Smooth muscle cell (in vitro differentiated cells): Measurements from ENCODE around the gene MICB. TPM values are rescaled to one million over a fixed set of nuclear protein-coding genes. Genes with fewer than 3 reads are reported as not detected.
A peak's percentile ranks its signal among the peaks of the same experiment; 100 is the strongest.

Source experiments
- DNase-seq: peaks from one replicate; lab custom pipeline; 2025; ENCODE audit not compliant: unreplicated experiment; lab: John Stamatoyannopoulos, UW
- H2AFZ ChIP-seq: fragments of 200-600 bp; sonication (generic); 2 replicates; pipeline ENCODE4 v1.6.0; 2016; ENCODE audit warnings: antibody characterized with exemption, low read depth, mild to moderate bottlenecking
- H3F3A ChIP-seq: fragments of 200-600 bp; sonication (generic); 2 replicates; pipeline ENCODE4 v1.6.0; 2017; ENCODE audit warnings: antibody characterized with exemption, low read depth
- H3K27ac ChIP-seq: fragments of 200-600 bp; sonication (generic); 2 replicates; pipeline ENCODE4 v1.5.1; 2016; ENCODE audit warnings: low read depth, mild to moderate bottlenecking
- H3K27me3 ChIP-seq: fragments of 200-600 bp; sonication (generic); 2 replicates; pipeline ENCODE4 v1.6.1; 2016; ENCODE audit warnings: low read depth, mild to moderate bottlenecking
- H3K36me3 ChIP-seq: fragments of 200-600 bp; sonication (generic); 2 replicates; pipeline ENCODE4 v1.5.1; 2016; ENCODE audit warnings: low read depth
- H3K4me1 ChIP-seq: fragments of 200-600 bp; sonication (generic); 2 replicates; pipeline ENCODE4 v1.5.1; 2016; ENCODE audit warnings: low read depth
- H3K4me2 ChIP-seq: fragments of 200-600 bp; sonication (generic); 2 replicates; pipeline ENCODE4 v1.6.0; 2016; ENCODE audit warnings: mild to moderate bottlenecking
- H3K4me3 ChIP-seq: fragments of 200-600 bp; sonication (generic); 2 replicates; pipeline ENCODE4 v1.5.1; 2016; ENCODE audit warnings: mild to moderate bottlenecking
- H3K79me2 ChIP-seq: fragments of 200-600 bp; sonication (generic); 2 replicates; pipeline ENCODE4 v1.6.0; 2016; ENCODE audit warnings: low read depth, mild to moderate bottlenecking
- H3K9ac ChIP-seq: fragments of 200-600 bp; sonication (generic); 2 replicates; pipeline ENCODE4 v1.6.0; 2016; ENCODE audit warnings: low read depth
- H3K9me3 ChIP-seq: fragments of 200-600 bp; sonication (generic); replicated peaks from 2 replicates; pipeline ENCODE4 v1.5.1; 2016; ENCODE audit warnings: low read depth
- H4K20me1 ChIP-seq: fragments of 200-600 bp; sonication (generic); 2 replicates; pipeline ENCODE4 v1.6.0; 2016; ENCODE audit warnings: low read depth
- CTCF ChIP-seq: fragments of 200-600 bp; sonication (generic); IDR thresholded peaks from 2 replicates; pipeline ENCODE4 v1.5.1; 2017; ENCODE audit warnings: borderline replicate concordance, mild to moderate bottlenecking, antibody characterized with exemption; ENCODE audit not compliant: insufficient read depth, poor library complexity, severe bottlenecking
- WGBS: methylation state at CpG from one replicate; pipeline ENCODE4 v1.1.7; 2016; ENCODE audit warnings: low lambda C conversion rate; 5-methylcytosine and 5-hydroxymethylcytosine counted together
- polyA plus RNA-seq: library from polyadenylated mRNA; unstranded; fragments of >200 nt; fragmentation: Nextera tagmentation; extraction: Ambion mirVana; gene quantifications from 2 replicates; pipeline ENCODE4 v1.2.1, GENCODE V29; 2016
- total RNA-seq: library from RNA; depleted of rRNA; stranded (reverse); fragments of >200 nt; gene quantifications from 2 replicates; pipeline ENCODE4 v1.2.3, GENCODE V29; 2014

The MICB gene
- total and polyA plus RNA-seq, 2 experiments from 2014 or later: 2.4 to 2.9 TPM

DNA sequence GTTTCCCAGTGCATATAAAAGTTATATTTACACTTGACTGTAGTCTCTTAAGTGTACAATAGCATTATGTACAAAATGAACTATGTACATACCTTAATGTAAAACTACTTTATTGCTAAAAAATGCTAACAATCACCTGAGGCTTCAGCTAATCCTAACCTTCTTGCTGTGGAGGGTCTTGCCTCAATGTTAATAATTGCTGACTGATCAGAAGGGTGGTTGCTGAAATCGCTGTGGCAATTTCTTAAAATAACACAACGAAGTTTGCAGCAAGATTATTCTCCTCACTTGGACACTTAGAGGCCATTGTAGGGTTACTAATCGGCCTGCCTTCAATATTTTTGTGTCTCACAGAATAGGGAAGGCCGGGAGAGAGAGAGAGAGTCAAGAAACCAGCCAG is 24.7 kb upstream of the MICB start:
- no peak overlapping the region for H2AFZ ChIP-seq
- no peak overlapping the region for H3K4me3 ChIP-seq
- no peaks in the 10 kb centered on the region for H4K20me1 ChIP-seq
- 87% methylated on average over 4 of the region's 4 CpGs for WGBS
- H3K9ac ChIP-seq: no peak overlapping the region
- no peak for DNase-seq
- no peak overlapping the region for H3K4me2 ChIP-seq
- H3K27me3 ChIP-seq: no peaks in the 10 kb centered on the region
- no peak overlapping the region for H3K27ac ChIP-seq
- no peaks in the 10 kb centered on the region for H3F3A ChIP-seq
- H3K36me3 ChIP-seq: no peaks in the 10 kb centered on the region
- no peaks in the 10 kb centered on the region for H3K79me2 ChIP-seq
- TF ChIP-seq CTCF: no peak
- H3K4me1 ChIP-seq: no peaks in the 10 kb centered on the region
- H3K9me3 ChIP-seq: no peaks in the 10 kb centered on the region

GRCh38 chr6:31473780-31474761 is 23.9 kb upstream of the MICB start:
- Histone ChIP-seq H2AFZ (no peak overlapping the region), H3K27me3 (no peaks in the 10 kb centered on the region), H3K79me2 (no peaks in the 10 kb centered on the region), H3K36me3 (no peaks in the 10 kb centered on the region), H4K20me1 (no peaks in the 10 kb centered on the region), H3K4me1 (no peaks in the 10 kb centered on the region), H3F3A (no peaks in the 10 kb centered on the region), H3K4me3 (no peak overlapping the region), H3K4me2 (no peak overlapping the region), H3K27ac (no peak overlapping the region), H3K9ac (no peak overlapping the region), H3K9me3 (no peaks in the 10 kb centered on the region)
- no peak for DNase-seq
- TF ChIP-seq CTCF: no peak
- WGBS: 75% methylated on average over 8 of the region's 8 CpGs

GRCh38 chr6:31474871-31475286 is 23.1 kb upstream of the MICB start:
- H3K9ac ChIP-seq: no peak overlapping the region
- no peaks in the 10 kb centered on the region for H3K4me1 ChIP-seq
- H3K27ac ChIP-seq: no peak overlapping the region
- H3K9me3 ChIP-seq: no peaks in the 10 kb centered on the region
- no peaks in the 10 kb centered on the region for H3F3A ChIP-seq
- no peak for DNase-seq
- no peaks in the 10 kb centered on the region for H3K36me3 ChIP-seq
- no peaks in the 10 kb centered on the region for H3K79me2 ChIP-seq
- 69% methylated on average over 6 of the region's 6 CpGs for WGBS
- peak; percentile 20 for TF ChIP-seq CTCF
- H2AFZ ChIP-seq: no peak overlapping the region
- peaks cover 7% of the 10 kb centered on the region for H3K27me3 ChIP-seq
- no peak overlapping the region for H3K4me3 ChIP-seq
- no peak overlapping the region for H3K4me2 ChIP-seq
- H4K20me1 ChIP-seq: no peaks in the 10 kb centered on the region
